GM21529 (cell line): Measurements from ENCODE around the gene FAM163B.
"Not testable (repeated sequence)": the region's sequence is repeated elsewhere in the genome, so short reads cannot be mapped to it uniquely, and the experiment has no call there.

Source experiments
- ATAC-seq: cut with Tn5 transposase; IDR thresholded peaks from one replicate; pipeline ENCODE4 v1.9.1; 2021; ENCODE audit not compliant: unreplicated experiment

FAM163B gene

GRCh38 chr9:133640160-133640559, 31.0 kb upstream of the FAM163B start:
- no peak for ATAC-seq

DNA sequence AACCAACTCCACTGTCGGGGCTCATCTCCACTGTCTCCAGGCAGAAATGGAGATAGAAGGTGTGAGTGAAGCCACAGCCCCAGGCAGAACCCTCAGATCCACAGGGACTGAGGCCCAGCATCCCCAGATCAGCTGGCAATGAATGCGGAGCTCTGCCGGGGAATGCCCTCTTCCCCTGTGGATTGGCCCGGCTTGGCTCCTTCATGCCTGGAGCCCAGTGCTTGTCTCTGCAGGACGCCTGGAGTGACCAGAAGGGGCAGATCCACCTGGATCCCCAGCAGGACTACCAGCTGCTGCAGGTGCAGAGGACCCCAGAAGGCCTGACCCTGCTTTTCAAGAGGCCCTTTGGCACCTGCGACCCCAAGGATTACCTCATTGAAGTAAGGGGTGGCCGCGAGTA, 30.4 kb upstream of the FAM163B start:
- ATAC-seq, result no peak

DNA sequence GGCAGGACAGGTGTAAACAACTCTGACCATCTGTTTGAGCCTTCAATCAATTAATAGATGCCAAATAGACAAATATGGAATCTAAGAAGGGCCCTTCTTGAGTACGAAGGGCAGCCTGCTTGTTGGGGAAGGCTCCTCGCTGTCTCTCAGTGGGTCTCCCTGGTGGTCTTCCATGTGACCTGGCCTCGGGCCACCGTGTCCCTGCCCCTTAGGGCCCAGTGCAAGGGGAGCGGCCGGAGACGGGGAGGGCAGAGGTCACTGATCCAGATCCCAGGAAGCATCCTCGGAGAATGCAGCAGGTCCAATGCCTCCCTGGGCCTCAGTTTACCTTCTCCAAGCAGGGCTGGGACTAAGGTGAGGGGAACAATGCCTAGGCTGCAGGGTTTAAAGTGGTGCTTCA, 29.5 kb upstream of the FAM163B start:
- ATAC-seq, result no peak

- no peak for ATAC-seq
Measured at GRCh38 chr9:133638076-133638475, 28.9 kb upstream of the FAM163B start.

- ATAC-seq, result no peak
Measured at GRCh38 chr9:133637451-133638055, 28.4 kb upstream of the FAM163B start.

DNA sequence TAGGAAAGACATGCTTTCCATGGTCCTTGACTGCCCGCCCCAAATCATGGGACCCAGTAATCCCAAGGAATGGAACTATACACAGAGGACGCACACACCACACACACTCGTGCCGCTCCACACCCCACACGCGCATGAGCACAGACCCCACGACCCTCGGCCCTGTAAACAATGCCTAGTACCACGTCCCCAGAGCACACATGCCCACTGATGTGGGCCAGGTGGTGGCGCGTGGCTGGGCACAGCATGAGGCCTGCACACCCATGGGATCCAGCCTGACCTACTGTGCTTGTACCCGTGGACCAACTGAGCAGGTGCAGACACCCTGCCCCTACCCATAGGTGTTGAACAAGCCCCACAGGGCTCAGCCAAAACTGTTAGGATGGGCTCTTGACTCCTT, 27.7 kb upstream of the FAM163B start:
- no peak for ATAC-seq

DNA sequence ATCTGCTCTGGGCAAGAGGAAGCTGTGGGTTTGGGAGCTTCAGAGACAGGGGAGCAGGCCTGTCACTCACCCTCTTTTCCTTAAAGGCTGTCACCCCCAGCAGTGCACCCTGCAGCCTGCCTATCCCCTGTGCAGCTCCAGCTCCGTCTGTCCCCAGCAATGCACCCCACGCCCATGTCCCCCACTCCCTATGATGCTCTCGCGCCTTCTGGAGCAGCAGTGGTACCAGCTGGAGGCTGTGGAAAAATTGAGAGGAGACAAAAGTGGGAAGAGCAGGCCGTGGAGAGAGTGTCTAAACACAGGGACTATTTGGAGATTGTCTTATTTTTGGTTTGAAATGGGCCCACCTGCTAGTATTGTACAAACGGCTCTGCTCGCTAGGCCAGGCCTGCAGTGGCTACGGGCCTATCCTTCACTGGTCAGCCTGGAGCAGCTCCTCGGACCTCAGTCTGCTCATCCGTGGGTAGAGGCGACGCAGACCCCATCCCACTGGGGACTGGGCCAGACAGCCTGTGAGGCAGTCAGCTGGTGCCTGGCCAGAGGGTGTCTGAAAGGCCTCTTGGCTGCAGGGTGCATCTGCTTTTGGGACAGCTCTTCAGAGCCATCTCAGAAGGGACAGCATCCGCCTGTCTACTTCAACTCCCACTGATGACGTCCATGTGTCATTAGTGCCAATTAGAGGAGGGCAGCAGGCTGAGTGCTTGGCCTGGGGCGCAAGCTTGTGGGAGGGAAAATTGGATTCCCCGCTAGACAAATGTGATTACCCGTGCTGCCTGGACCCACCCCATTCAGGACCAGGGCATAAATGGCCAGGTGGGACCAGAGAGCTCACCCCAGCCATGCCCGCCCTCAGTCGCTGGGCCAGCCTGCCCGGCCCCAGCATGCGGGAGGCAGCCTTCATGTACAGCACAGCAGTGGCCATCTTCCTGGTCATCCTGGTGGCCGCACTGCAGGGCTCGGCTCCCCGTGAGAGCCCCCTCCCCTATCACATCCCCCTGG, 26.6 kb upstream of the FAM163B start, which contains the start of gene DBH:
Gene DBH, plus strand, starts transcription at position 831 of the 999 bp plus-strand sequence. Its CDS starts 9 bp downstream, at position 840.
- no peak for ATAC-seq

DNA sequence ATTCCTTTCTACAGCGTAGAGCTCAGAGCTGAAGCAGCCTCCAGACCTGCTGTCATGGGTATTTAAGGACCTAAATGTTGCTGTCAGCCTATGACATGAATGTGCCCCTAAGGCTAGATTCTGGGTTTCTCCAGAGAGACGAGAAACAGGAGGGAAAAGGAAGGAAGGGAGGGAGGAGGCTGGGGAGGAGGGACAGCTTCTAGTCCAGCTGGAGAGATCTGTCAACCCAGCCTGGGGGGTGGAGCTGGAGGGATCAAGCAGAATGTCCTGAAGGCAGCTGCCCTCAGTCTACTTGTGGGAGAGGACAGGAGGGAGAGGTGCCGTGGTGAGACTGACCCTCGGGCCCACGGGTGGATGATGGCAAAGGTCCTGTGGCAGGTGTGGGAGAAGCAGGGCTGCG, 25.9 kb upstream of the FAM163B start:
- no peak for ATAC-seq

DNA sequence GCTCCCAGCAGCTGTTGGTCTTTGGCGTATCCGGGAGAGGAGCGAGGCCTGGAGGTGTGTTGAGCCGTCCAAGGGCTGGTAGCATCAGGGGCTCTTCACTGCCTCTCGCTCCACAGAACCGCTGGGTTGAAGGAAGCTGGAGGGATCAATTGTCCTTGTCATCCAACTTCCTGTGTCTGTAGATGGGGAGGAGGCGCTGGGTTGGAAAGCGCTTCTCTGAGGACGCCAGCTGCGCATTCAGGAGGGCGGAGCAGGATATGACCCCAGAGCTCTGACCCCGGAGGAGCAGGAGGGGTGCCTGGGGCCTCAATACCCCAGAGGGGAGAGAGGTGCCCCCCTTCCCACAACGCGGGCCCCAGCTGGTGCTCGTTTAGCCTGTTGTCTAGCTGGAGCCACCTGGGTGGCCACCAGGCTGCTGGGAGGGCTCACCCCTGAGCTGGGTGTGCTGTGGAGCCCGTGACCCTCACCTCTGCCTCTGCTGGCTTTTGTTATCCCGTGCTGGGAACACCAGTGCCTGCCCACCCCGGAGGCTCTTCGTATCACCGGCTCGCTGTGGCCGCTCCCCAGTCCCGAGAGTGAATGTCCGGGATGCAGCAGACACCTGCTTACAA, 25.0 kb upstream of the FAM163B start:
- no peak for ATAC-seq

DNA sequence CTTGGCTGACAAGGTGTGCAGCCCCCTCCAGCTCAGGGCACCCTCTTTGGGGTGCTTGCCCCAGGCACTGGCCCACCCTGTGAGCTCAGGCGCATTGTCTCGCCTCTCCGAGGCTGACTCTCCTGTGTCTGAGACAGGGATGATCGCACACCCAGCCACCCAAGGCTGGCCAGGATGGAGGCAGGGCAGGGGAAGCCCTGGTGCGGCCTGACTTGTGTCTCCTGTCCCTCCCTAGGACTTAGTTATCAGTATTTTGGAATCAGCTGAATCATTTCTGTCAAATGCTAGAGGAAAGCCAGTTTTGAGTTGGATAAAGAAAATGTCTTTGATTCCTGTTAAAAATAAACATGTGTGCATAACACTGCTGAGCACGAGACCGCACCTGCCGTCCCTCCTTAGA, 24.5 kb upstream of the FAM163B start:
- ATAC-seq, result no peak

- ATAC-seq, result no peak
Measured at GRCh38 chr9:133632806-133633680, 23.9 kb upstream of the FAM163B start.

GRCh38 chr9:133631111-133631510, 21.9 kb upstream of the FAM163B start:
- no peak for ATAC-seq

GRCh38 chr9:133629221-133630110, 20.3 kb upstream of the FAM163B start:
- no peak for ATAC-seq

DNA sequence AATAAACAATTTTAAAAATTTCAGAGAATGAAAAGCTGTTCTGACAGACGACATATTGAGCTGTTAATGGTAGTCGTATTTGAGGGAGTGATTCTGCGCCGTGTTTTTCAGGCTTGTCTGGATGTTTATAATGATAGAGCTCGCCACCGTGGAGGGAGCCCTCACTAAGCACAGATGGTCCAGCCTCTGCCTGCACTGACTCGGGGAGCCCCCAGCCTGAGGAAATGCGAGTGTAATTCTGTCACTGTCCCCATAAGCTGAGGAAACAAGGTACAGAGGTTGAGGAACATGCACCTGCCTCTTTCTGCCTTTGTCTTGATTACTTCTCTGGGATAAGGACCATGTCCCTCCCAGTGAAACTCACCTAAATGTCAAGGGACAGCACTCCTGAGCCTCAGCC, 19.6 kb upstream of the FAM163B start:
- no peak for ATAC-seq

- ATAC-seq, result no peak
Measured at GRCh38 chr9:133627341-133627740, 18.2 kb upstream of the FAM163B start.

DNA sequence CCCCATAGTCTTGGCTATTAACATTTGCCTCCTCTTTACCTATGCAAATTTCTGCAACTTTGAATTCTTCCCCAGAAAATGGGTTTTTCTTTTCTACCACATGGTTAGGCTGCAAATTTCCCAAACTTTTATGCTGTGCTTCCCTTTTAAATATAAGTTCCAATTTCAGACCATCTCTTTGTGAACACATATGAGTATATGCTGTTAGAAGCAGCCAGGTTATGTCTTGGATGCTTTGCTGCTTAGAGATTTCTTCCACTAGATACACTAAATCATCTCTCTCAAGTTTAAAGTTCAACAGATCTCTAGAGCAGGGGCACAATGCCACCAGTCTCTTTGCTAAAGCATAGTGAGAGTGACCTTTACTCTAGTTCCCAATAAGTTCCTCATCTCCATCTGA, 16.8 kb upstream of the FAM163B start:
- ATAC-seq, result not testable (repeated sequence)

GRCh38 chr9:133622555-133622954, 13.4 kb upstream of the FAM163B start:
- ATAC-seq, result no peak

GRCh38 chr9:133621725-133622267, 12.6 kb upstream of the FAM163B start:
- ATAC-seq, result no peak

- ATAC-seq, result no peak
Measured at GRCh38 chr9:133619791-133620190, 10.6 kb upstream of the FAM163B start.
